GM12878 (cell line): ENCODE data around the gene GSKIP. TPM values are rescaled to one million over a fixed set of nuclear protein-coding genes. Genes with fewer than 3 reads are reported as not detected.

Experiments
- ATAC-seq: fragments of 200-7000 bp; cut with Tn5 transposase; 3 replicates; pipeline ENCODE4 v1.9.1; 2020; ENCODE audit warnings: mild to moderate bottlenecking, moderate library complexity
- BruUV-seq: library from RNA; stranded (reverse); fragments of 400-500 nt; replicated peaks from 2 replicates; lab custom pipeline; 2021; lab: Mats Ljungman, UMichigan
- CTCF ChIA-PET: fragments of 300-600 bp; sonication (Branson Sonifier 250); formaldehyde crosslinking; extraction: SDS; loops from one replicate; lab custom pipeline; 2021; ENCODE audit warnings: inconsistent platforms; lab: Yijun Ruan, JAX
- POLR2A ChIA-PET: fragments of 350-600 bp; formaldehyde crosslinking; extraction: SDS; loops from one replicate; lab custom pipeline; 2021; ENCODE audit warnings: inconsistent platforms; lab: Charles Lee
- RAD21 ChIA-PET: fragments of 300-600 bp; sonication (Branson Sonifier 250); formaldehyde crosslinking; loops from one replicate; lab custom pipeline; 2023; ENCODE audit warnings: antibody characterized with exemption; ENCODE audit not compliant: unreplicated experiment; lab: Charles Lee
- SMC1A ChIA-PET: fragments of 300-600 bp; sonication (Branson Sonifier 250); formaldehyde crosslinking; loops from one replicate; lab custom pipeline; 2023; ENCODE audit not compliant: unreplicated experiment, uncharacterized antibody; lab: Charles Lee
- DNase-seq: peaks from one replicate; pipeline ENCODE4 v3.0.0-alpha.2; 2011; ENCODE audit warnings: low read depth, low spot score
- FAIRE-seq: peaks from 3 replicates; lab custom pipeline; 2011; peaks lifted over from hg19 to GRCh38; lab: Jason Lieb, UNC
- H2AFZ ChIP-seq: 2 replicates; pipeline ENCODE4 v1.6.0; 2011; ENCODE audit warnings: low read depth, low read length, control low read depth; ENCODE audit not compliant: control insufficient read depth
- H3K27ac ChIP-seq: 2 replicates; pipeline ENCODE4 v1.5.1; 2011; ENCODE audit warnings: control low read depth; ENCODE audit not compliant: control insufficient read depth, insufficient read depth
- H3K27me3 ChIP-seq, 2 experiments: replicated peaks in 1 of 2; 2 replicates each; pipeline versions ENCODE4 v1.6.0 to v1.6.1; 2011; ENCODE audit warnings: low read length in 1 of 2; ENCODE audit not compliant: control insufficient read depth in 2 of 2, insufficient read depth in 2 of 2
- H3K36me3 ChIP-seq, 2 experiments: 2 replicates each; pipeline ENCODE4 v1.5.1; 2011; ENCODE audit warnings: low read length in 1 of 2; ENCODE audit not compliant: control insufficient read depth in 2 of 2, insufficient read depth in 2 of 2
- H3K4me1 ChIP-seq: 2 replicates; pipeline ENCODE4 v1.6.1; 2011; ENCODE audit warnings: mild to moderate bottlenecking, low read length, moderate library complexity, mixed read lengths; ENCODE audit not compliant: control insufficient read depth, insufficient read depth
- H3K4me2 ChIP-seq: 2 replicates; pipeline ENCODE4 v1.6.0; 2011; ENCODE audit warnings: control low read depth; ENCODE audit not compliant: control insufficient read depth, insufficient read depth
- H3K4me3 ChIP-seq: fragments of 200-600 bp; sonication (generic); 2 replicates; pipeline ENCODE4 v1.5.1; 2016
- H3K79me2 ChIP-seq: 2 replicates; pipeline ENCODE4 v1.6.0; 2011; ENCODE audit warnings: low read length; ENCODE audit not compliant: control insufficient read depth, insufficient read depth
- H3K9ac ChIP-seq: 2 replicates; pipeline ENCODE4 v1.8.0; 2011; ENCODE audit warnings: low read length, control low read depth, mixed read lengths; ENCODE audit not compliant: control insufficient read depth, insufficient read depth
- H3K9me3 ChIP-seq: replicated peaks from 3 replicates; pipeline ENCODE4 v1.5.1; 2011; ENCODE audit warnings: mild to moderate bottlenecking, low read length; ENCODE audit not compliant: control insufficient read depth, insufficient read depth
- H4K20me1 ChIP-seq: 2 replicates; pipeline ENCODE4 v1.6.0; 2011; ENCODE audit not compliant: control insufficient read depth, insufficient read depth
- CHD2 ChIP-seq: IDR thresholded peaks from 2 replicates; pipeline ENCODE4 v1.6.1; 2011; ENCODE audit warnings: low read depth, low read length, improper control_type of control experiment, borderline replicate concordance
- RCOR1 ChIP-seq: conservative IDR thresholded peaks from 2 replicates; pipeline ENCODE4 v1.6.1; 2012; ENCODE audit warnings: low read depth, low read length, improper control_type of control experiment
- TCF7 ChIP-seq: IDR thresholded peaks from 2 replicates; pipeline ENCODE4 v1.6.1; 2014; ENCODE audit warnings: antibody characterized with exemption, borderline replicate concordance
- ZNF687 ChIP-seq: fragments of 450-650 bp; IDR thresholded peaks from 2 replicates; pipeline ENCODE4 v1.6.1; 2017; ENCODE audit warnings: mild to moderate bottlenecking, moderate library complexity
- ZZZ3 ChIP-seq: IDR thresholded peaks from 2 replicates; pipeline ENCODE4 v1.6.1; 2011; ENCODE audit warnings: low read depth; ENCODE audit not compliant: control insufficient read depth, insufficient read length
- WGBS: methylation state at CpG from one replicate; pipeline ENCODE4 v1.1.6; 2016; ENCODE audit warnings: low lambda C conversion rate; ENCODE audit not compliant: insufficient replicate concordance, insufficient coverage; ENCODE audit errors: missing lambda C conversion rate; 5-methylcytosine and 5-hydroxymethylcytosine counted together
- in situ Hi-C: fragments of 300-500 bp; cut with MboI; formaldehyde crosslinking; loops from 9 replicates; pipeline ENCODE4 v1.14.3; 2018; ENCODE audit warnings: mixed read lengths
- intact Hi-C: fragments of 100-400 bp; cut with micrococcal nuclease; formaldehyde crosslinking; loops from one replicate; pipeline ENCODE4 v1.14.2; 2022; ENCODE audit not compliant: unreplicated experiment
- polyA plus RNA-seq, 11 experiments: library from polyadenylated mRNA; depleted of rRNA in 4 of 11; unstranded in 6 of 11; stranded (reverse) in 5 of 11; fragments of >200 nt; fragmentation: Nextera tagmentation in 4 of 11; fragmentation: Illumina TruSeq in 1 of 11; extraction: Ambion mirVana in 4 of 11; extraction: Trizol in 1 of 11; gene quantifications; 1 replicate in 1 of 11; 2 replicates in 10 of 11; pipeline versions ENCODE4 v1.2.1 to v1.2.3, GENCODE V29; 2011 to 2016; ENCODE audit warnings: inconsistent platforms in 2 of 11, missing spikeins in 2 of 11, low read depth in 1 of 11
- total RNA-seq, 4 experiments: library from RNA; depleted of rRNA in 3 of 4; stranded (reverse); fragments of >200 nt in 3 of 4; fragmentation: Illumina TruSeq in 1 of 4; extraction: Trizol in 1 of 4; gene quantifications; 2 replicates each; pipeline versions ENCODE4 v1.2.1 to v1.2.3, GENCODE V29; 2013 to 2021
- TF ChIP-seq, protein P1 (sequence below): fragments of 150-350 bp; IDR thresholded peaks from 2 replicates; pipeline ENCODE4 v1.6.1; 2014; ENCODE audit warnings: mild to moderate bottlenecking, low read depth, low read length
- TF ChIP-seq, protein P2 (sequence below): IDR thresholded peaks from 2 replicates; pipeline ENCODE4 v1.6.1; 2012; ENCODE audit warnings: low read depth, low read length, improper control_type of control experiment

GSKIP gene
- total and polyA plus RNA-seq, 10 of the 15 experiments (the other 5 are each of a cell fraction or from before 2014, with no cell fraction given), result 15.4 to 75.2 (median 26.1) TPM

DNA sequence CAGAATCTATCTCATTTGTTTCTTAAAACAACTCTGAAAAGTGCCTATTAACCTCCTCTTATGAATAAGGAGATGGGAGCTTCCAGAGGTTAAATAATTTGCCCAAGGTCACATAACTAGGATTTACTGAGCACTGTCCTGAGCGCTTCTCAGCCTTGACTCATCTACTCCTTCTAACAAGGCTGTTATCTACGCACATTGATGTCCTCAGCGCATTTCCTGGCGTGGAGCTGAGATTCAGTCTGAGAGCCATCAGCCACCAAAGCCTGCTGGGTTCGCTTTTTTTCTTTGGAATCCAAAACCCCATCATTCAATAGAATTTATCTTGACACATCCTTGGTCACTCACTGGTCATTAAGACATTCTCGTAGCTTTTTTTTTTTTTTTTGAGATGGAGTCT is 57.9 kb downstream of the GSKIP start (continued):
- TF ChIP-seq ZNF687 (no peak), CHD2 (no peak), RCOR1 (no peak)

DNA sequence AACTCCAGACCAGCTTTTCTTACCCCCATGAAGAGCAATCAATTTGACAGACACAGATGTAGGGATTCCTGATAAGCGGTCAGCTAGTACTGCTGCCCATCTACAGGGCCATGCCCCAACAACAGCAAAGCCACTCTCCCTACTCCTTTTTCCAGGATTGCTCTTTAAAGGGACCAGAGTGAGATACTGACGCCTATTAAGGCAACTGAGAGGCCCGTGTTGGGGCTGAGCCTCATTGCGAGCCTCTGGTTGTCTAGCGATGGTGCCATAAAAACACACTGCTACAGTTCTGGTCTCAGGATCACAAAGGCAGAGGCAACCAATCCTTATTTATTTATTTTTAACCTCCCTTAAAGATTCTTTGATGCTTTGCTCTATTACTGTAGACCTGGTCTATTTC is 59.7 kb downstream of the GSKIP start:
- Histone ChIP-seq H3K79me2 (no peaks in the 10 kb centered on the region), H4K20me1 (no peaks in the 10 kb centered on the region), H3K4me1 (no peaks in the 10 kb centered on the region), H3K9me3 (no peaks in the 10 kb centered on the region), H3K27me3 (no peaks in the 10 kb centered on the region), H3K4me2 (no peak overlapping the region), H3K9ac (no peak overlapping the region), H3K27ac (no peak overlapping the region), H3K36me3 (no peaks in the 10 kb centered on the region), H2AFZ (no peak overlapping the region), H3K4me3 (no peak overlapping the region)
- ChIA-PET RAD21 (interaction anchor here (0.8 kb wide), 1 partner anchor 12 kb away, joined by 3 read pairs; no protein-coding TSS in a partner anchor), POLR2A (no interaction called here), SMC1A (interaction anchor here (0.5 to 2.2 kb wide), 2 partner anchors 62 to 122 kb away, joined by 4 to 9 read pairs; no protein-coding TSS in a partner anchor), CTCF (interaction anchor here (0.7 to 5.6 kb wide), 6 partner anchors 16 to 125 kb away, joined by 3 to 51 read pairs (median 3); no protein-coding TSS in a partner anchor)
- intact Hi-C loops (loop anchor here (5.0 kb wide), 1 partner anchor 861 kb away; no protein-coding TSS in a partner anchor), in situ Hi-C loops (loop anchor here (10.0 kb wide), 1 partner anchor 328 kb away; no protein-coding TSS in a partner anchor)
- TF ChIP-seq, protein P1, sequence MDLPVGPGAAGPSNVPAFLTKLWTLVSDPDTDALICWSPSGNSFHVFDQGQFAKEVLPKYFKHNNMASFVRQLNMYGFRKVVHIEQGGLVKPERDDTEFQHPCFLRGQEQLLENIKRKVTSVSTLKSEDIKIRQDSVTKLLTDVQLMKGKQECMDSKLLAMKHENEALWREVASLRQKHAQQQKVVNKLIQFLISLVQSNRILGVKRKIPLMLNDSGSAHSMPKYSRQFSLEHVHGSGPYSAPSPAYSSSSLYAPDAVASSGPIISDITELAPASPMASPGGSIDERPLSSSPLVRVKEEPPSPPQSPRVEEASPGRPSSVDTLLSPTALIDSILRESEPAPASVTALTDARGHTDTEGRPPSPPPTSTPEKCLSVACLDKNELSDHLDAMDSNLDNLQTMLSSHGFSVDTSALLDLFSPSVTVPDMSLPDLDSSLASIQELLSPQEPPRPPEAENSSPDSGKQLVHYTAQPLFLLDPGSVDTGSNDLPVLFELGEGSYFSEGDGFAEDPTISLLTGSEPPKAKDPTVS, result no peak
- TF ChIP-seq, protein P2, sequence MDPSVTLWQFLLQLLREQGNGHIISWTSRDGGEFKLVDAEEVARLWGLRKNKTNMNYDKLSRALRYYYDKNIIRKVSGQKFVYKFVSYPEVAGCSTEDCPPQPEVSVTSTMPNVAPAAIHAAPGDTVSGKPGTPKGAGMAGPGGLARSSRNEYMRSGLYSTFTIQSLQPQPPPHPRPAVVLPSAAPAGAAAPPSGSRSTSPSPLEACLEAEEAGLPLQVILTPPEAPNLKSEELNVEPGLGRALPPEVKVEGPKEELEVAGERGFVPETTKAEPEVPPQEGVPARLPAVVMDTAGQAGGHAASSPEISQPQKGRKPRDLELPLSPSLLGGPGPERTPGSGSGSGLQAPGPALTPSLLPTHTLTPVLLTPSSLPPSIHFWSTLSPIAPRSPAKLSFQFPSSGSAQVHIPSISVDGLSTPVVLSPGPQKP, result no peak
- TF ChIP-seq TCF7 (no peak), ZZZ3 (no peak)
- DNase-seq, result no peak
- BruUV-seq, result no TSS peak
- WGBS, result 65% methylated on average over 5 of the region's 5 CpGs
- no peak for FAIRE-seq
- ATAC-seq, result no peak
